HG03039 (cell line): ENCODE measurements around the gene GPR18.
"Not testable (repeated sequence)": the region's sequence is repeated elsewhere in the genome, so short reads cannot be mapped to it uniquely, and the experiment has no call there.

Experiments used
- ATAC-seq: cut with Tn5 transposase; IDR thresholded peaks from one replicate; pipeline ENCODE4 v1.9.1; 2021; ENCODE audit warnings: mild to moderate bottlenecking, moderate library complexity; ENCODE audit not compliant: unreplicated experiment

GPR18 gene

DNA sequence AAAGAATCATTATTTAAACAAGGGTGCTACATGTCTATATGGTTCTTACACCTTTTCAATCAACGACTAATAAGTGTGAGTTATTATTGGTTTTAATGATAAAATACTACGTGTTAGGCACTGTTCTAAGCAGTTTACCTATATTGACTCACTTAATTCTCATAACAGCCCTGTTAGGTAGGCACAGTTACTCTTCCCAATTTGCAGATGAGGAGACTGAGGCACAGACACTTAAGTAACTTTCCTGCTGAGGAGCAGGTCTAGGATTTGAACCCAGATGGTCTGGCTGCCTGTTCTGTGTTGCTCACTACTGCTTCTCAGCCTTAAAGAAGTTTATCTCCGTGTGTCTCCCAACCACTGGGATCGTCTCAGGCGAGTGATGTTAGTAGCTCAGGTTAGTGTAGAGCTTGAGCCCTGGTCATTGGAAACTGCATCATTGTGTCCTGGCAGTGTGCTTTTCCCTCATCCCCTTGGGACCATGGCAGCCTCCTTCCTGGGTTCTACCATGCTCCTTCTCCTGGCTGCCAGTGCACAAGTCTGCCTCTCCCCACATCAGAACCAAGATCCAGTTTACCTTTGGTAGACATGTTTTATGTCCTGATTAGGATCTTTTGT lies 46.7 kb downstream of the GPR18 start:
- ATAC-seq, result no peak

DNA sequence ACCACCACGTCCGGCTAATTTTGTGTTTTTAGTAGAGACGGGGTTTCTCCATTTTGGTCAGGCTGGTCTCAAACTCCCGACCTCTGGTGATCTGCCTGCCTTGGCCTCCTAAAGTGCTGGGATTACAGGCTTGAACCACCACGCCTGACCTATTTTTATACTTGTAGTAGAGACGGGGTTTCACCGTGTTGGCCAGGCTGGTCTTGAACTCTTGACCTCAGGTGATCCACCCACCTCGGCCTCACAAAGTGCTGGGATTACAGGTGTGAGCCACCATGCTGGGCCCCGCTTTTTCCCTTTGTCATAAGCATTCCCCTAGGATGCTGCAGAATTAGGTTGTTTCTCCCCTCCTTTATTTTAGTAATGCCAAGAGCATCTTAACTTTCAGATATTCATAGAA lies 47.6 kb downstream of the GPR18 start:
- ATAC-seq, result not testable (repeated sequence)

DNA sequence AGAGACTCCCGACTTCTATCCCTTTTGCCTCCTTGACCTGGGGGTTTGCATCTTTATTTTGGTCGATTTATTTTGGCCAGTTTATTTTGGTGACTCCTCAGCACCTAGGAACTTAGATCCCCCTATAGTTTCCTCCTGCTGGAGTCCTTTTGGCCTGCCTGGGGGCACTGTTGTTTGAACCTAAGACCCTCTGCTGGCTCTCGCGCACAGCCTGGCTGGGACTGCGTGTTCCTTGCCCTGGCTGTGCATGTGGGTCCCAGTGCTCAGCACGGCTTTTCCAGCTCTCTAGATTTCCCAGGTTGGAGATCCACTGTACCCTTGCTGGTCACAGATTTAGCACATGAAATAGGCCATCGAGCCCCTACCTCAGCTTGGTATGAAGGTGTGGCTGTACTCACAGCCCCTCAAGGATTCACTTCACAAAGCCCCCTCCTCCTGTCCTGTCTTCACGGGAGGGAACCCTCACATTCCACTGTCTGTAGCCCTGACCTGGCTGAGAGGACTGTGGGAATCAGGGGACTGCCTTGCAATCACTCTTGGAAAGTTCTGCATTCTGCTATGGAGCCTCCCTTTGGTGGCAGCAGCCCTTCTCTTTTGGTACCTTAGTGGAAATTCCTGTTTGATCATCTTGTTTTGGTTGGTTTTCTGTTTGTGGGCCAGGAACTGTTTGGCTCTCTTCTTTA lies 49.2 kb downstream of the GPR18 start:
- ATAC-seq, result no peak

DNA sequence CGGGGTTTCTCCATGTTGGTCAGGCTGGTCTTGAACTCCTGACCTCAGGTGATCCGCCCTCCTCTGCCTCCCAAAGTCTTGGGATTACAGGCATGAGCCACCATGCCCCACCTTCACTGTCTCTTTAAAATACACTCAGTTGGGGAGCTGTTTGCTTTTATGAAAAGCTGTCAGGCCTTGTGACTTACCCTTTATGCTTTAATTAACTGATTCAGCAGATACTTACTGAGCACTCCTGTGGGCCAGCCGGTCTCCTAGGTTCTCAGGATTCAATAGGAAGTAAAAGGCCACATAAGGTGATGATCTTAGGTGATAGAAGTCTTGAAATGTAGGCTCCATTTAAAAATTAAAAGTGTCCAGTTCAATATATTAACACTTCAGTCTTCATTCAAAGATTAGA lies 50.0 kb downstream of the GPR18 start:
- no peak for ATAC-seq

- ATAC-seq, result no peak
These were observed 50.7 kb downstream of the GPR18 start for GRCh38 chr13:99207511-99207910.

- ATAC-seq, result no peak
These were observed 51.3 kb downstream of the GPR18 start for GRCh38 chr13:99206873-99207272.

GRCh38 chr13:99206226-99206625 lies 52.0 kb downstream of the GPR18 start:
- ATAC-seq, result no peak

- ATAC-seq, result no peak
These were observed 52.5 kb downstream of the GPR18 start for GRCh38 chr13:99205621-99206220.
